Mesendoderm (in vitro differentiated cells): Measurements from ENCODE around the gene PDE11A.

Experiments
- DNase-seq: peaks from one replicate; pipeline ENCODE4 v3.0.0; 2013
- H2AK5ac ChIP-seq: 2 replicates; pipeline ENCODE4 v1.6.1; 2013; ENCODE audit warnings: low read length, inconsistent platforms
- H2BK120ac ChIP-seq: 2 replicates; pipeline ENCODE4 v1.6.1; 2013; ENCODE audit warnings: low read depth, mild to moderate bottlenecking, low read length, moderate library complexity, mixed read lengths
- H2BK15ac ChIP-seq: replicated peaks from 2 replicates; pipeline ENCODE4 v1.6.1; 2013; ENCODE audit warnings: low read depth, mild to moderate bottlenecking, moderate library complexity
- H2BK5ac ChIP-seq: 2 replicates; pipeline ENCODE4 v1.6.1; 2013; ENCODE audit warnings: low read length, inconsistent platforms
- H3K18ac ChIP-seq: 2 replicates; pipeline ENCODE4 v1.6.1; 2013; ENCODE audit warnings: mild to moderate bottlenecking, low read length, mixed read lengths
- H3K23ac ChIP-seq: one replicate; pipeline ENCODE4 v1.6.1; 2013; ENCODE audit warnings: low read length
- H3K27ac ChIP-seq: 2 replicates; pipeline ENCODE4 v1.5.1; 2013; ENCODE audit warnings: low read depth, mild to moderate bottlenecking, inconsistent platforms, low read length, moderate library complexity
- H3K27me3 ChIP-seq: 2 replicates; pipeline ENCODE4 v1.6.1; 2013; ENCODE audit warnings: low read length, control low read depth, mild to moderate bottlenecking, inconsistent platforms; ENCODE audit not compliant: insufficient read depth, poor library complexity
- H3K36me3 ChIP-seq: 2 replicates; pipeline ENCODE4 v1.6.1; 2013; ENCODE audit warnings: low read length, inconsistent platforms; ENCODE audit not compliant: control insufficient read depth, insufficient read depth
- H3K4ac ChIP-seq: one replicate; pipeline ENCODE4 v1.6.1; 2013; ENCODE audit warnings: low read depth, mild to moderate bottlenecking, low read length, moderate library complexity
- H3K4me1 ChIP-seq: 2 replicates; pipeline ENCODE4 v1.6.1; 2013; ENCODE audit warnings: low read depth, low read length, inconsistent platforms; ENCODE audit not compliant: control insufficient read depth
- H3K4me2 ChIP-seq: 2 replicates; pipeline ENCODE4 v1.6.1; 2013; ENCODE audit warnings: low read length
- H3K4me3 ChIP-seq: 2 replicates; pipeline ENCODE4 v1.5.1; 2013; ENCODE audit warnings: mild to moderate bottlenecking, low read length
- H3K56ac ChIP-seq: one replicate; pipeline ENCODE4 v1.6.1; 2013; ENCODE audit warnings: low read length
- H3K79me1 ChIP-seq: 2 replicates; pipeline ENCODE4 v1.6.1; 2013; ENCODE audit warnings: low read length, inconsistent platforms
- H3K79me2 ChIP-seq: 2 replicates; pipeline ENCODE4 v1.6.1; 2013; ENCODE audit warnings: mild to moderate bottlenecking, low read length; ENCODE audit not compliant: control insufficient read depth, insufficient read depth
- H3K9ac ChIP-seq: 2 replicates; pipeline ENCODE4 v1.6.1; 2013; ENCODE audit warnings: low read length, inconsistent platforms
- H4K5ac ChIP-seq: one replicate; pipeline ENCODE4 v1.6.1; 2013; ENCODE audit warnings: low read length
- H4K8ac ChIP-seq: one replicate; pipeline ENCODE4 v1.6.1; 2013; ENCODE audit warnings: low read depth, mild to moderate bottlenecking, control low read depth, low read length, moderate library complexity
- WGBS: extraction: QIAGEN DNeasy Blood & Tissue Kit; methylation state at CpG from one replicate; pipeline ENCODE4 v1.1.7; 2013; ENCODE audit warnings: low lambda C conversion rate, missing lambda C conversion rate; ENCODE audit not compliant: insufficient coverage; ENCODE audit errors: extremely low coverage; 5-methylcytosine and 5-hydroxymethylcytosine counted together

Gene PDE11A

GRCh38 chr2:178018141-178018540, 54.4 kb downstream of the PDE11A start:
- Histone ChIP-seq H2BK15ac (no peak overlapping the region), H2BK5ac (no peak overlapping the region), H3K27ac (no peak overlapping the region), H3K56ac (no peak overlapping the region), H2BK120ac (no peak overlapping the region), H3K9ac (no peak overlapping the region), H3K18ac (no peak overlapping the region), H3K79me1 (no peaks in the 10 kb centered on the region), H3K27me3 (no peaks in the 10 kb centered on the region), H3K23ac (no peak overlapping the region), H3K4ac (no peak overlapping the region), H3K79me2 (no peaks in the 10 kb centered on the region), H3K36me3 (no peaks in the 10 kb centered on the region), H2AK5ac (no peak overlapping the region), H3K4me2 (no peak overlapping the region), H3K4me3 (no peak overlapping the region), H4K5ac (no peak overlapping the region), H4K8ac (no peak overlapping the region), H3K4me1 (no peaks in the 10 kb centered on the region)
- no CpG with 5 or more reads among the region's 7 CpGs for WGBS
- no peak for DNase-seq

DNA sequence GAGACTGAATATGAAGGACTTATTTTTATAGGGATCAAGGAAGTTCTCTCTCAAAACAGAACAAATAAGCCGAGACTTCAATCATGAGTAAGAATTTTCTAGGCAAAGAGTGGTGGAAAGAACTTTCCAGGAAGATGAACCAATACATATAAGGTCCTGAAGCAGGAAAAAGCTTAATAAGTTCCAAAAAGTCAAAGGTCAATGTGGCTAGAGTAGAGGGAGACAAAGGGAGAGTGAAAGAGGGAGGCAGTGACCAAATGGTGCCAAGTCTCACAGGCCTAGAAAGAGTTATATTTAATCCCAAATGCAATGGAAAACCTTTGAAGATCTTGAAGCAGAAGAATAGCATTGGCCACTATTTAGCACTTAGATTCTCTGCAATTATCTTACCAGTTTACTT, 56.0 kb downstream of the PDE11A start:
- Histone ChIP-seq H2BK5ac (no peak overlapping the region), H4K5ac (no peak overlapping the region), H3K4ac (no peak overlapping the region), H4K8ac (no peak overlapping the region), H2AK5ac (no peak overlapping the region), H3K79me1 (no peaks in the 10 kb centered on the region), H3K23ac (no peak overlapping the region), H3K27me3 (no peaks in the 10 kb centered on the region), H2BK15ac (no peak overlapping the region), H3K27ac (no peak overlapping the region), H3K36me3 (no peaks in the 10 kb centered on the region), H3K4me1 (no peaks in the 10 kb centered on the region), H3K56ac (no peak overlapping the region), H3K9ac (no peak overlapping the region), H3K4me3 (no peak overlapping the region), H3K18ac (no peak overlapping the region), H3K4me2 (no peak overlapping the region), H2BK120ac (no peak overlapping the region), H3K79me2 (no peaks in the 10 kb centered on the region)
- DNase-seq, result no peak
- no CpG with 5 or more reads among the region's 1 CpG for WGBS

DNA sequence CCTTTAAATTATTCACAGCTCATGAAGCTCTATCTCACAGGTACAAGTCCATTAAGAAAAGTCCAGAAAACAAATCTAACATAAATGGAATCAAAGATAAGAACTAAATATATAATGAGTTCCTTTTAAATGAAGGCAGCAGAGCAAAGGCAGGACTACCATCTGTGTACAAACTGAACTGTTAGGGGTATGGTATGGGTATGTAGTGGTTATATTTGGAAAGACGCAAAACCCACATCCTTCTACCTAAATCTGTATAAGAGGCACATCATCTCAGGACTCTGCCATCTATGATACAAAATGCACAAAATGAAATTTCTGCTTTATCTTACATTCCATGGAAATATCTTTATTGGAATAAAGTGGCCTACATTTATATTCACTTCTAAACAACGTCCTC, 59.9 kb downstream of the PDE11A start:
- WGBS, result no CpG with 5 or more reads among the region's 2 CpGs
- no peak overlapping the region for H3K18ac ChIP-seq
- no peak overlapping the region for H3K4ac ChIP-seq
- DNase-seq, result no peak
- H3K27ac ChIP-seq, result no peak overlapping the region
- H2BK5ac ChIP-seq, result no peak overlapping the region
- no peak overlapping the region for H2BK120ac ChIP-seq
- H3K4me1 ChIP-seq, result no peaks in the 10 kb centered on the region
- H3K4me3 ChIP-seq, result no peak overlapping the region
- H3K4me2 ChIP-seq, result no peak overlapping the region
- no peaks in the 10 kb centered on the region for H3K36me3 ChIP-seq
- no peaks in the 10 kb centered on the region for H3K79me1 ChIP-seq
- H3K9ac ChIP-seq, result no peak overlapping the region
- H2BK15ac ChIP-seq, result no peak overlapping the region
- H3K27me3 ChIP-seq, result no peaks in the 10 kb centered on the region
- no peaks in the 10 kb centered on the region for H3K79me2 ChIP-seq
- H2AK5ac ChIP-seq, result no peak overlapping the region
- no peak overlapping the region for H3K56ac ChIP-seq
- no peak overlapping the region for H4K8ac ChIP-seq
- H3K23ac ChIP-seq, result no peak overlapping the region
- H4K5ac ChIP-seq, result no peak overlapping the region

GRCh38 chr2:178009813-178010212, 62.8 kb downstream of the PDE11A start:
- Histone ChIP-seq H3K27me3 (no peaks in the 10 kb centered on the region), H2BK15ac (no peak overlapping the region), H2BK120ac (no peak overlapping the region), H4K8ac (no peak overlapping the region), H3K79me2 (no peaks in the 10 kb centered on the region), H3K18ac (no peak overlapping the region), H3K4ac (no peak overlapping the region), H4K5ac (no peak overlapping the region), H3K27ac (no peak overlapping the region), H3K4me1 (no peaks in the 10 kb centered on the region), H3K36me3 (no peaks in the 10 kb centered on the region), H2BK5ac (no peak overlapping the region), H3K9ac (no peak overlapping the region), H3K4me3 (no peak overlapping the region), H3K23ac (no peak overlapping the region), H3K79me1 (no peaks in the 10 kb centered on the region), H3K4me2 (no peak overlapping the region), H2AK5ac (no peak overlapping the region), H3K56ac (no peak overlapping the region)
- DNase-seq, result no peak
- WGBS, result no CpG with 5 or more reads among the region's 1 CpG

GRCh38 chr2:178008636-178009289, 63.8 kb downstream of the PDE11A start:
- WGBS, result no CpG with 5 or more reads among the region's 5 CpGs
- H3K18ac ChIP-seq, result no peak overlapping the region
- no peak overlapping the region for H3K23ac ChIP-seq
- DNase-seq, result no peak
- no peak overlapping the region for H3K56ac ChIP-seq
- H3K4me2 ChIP-seq, result no peak overlapping the region
- H3K4ac ChIP-seq, result no peak overlapping the region
- no peak overlapping the region for H3K27ac ChIP-seq
- H2AK5ac ChIP-seq, result no peak overlapping the region
- H3K79me2 ChIP-seq, result no peaks in the 10 kb centered on the region
- H3K27me3 ChIP-seq, result no peaks in the 10 kb centered on the region
- H3K79me1 ChIP-seq, result no peaks in the 10 kb centered on the region
- H2BK15ac ChIP-seq, result no peak overlapping the region
- H3K4me1 ChIP-seq, result no peaks in the 10 kb centered on the region
- H3K4me3 ChIP-seq, result no peak overlapping the region
- H2BK120ac ChIP-seq, result no peak overlapping the region
- no peak overlapping the region for H4K8ac ChIP-seq
- no peak overlapping the region for H2BK5ac ChIP-seq
- no peak overlapping the region for H3K9ac ChIP-seq
- H3K36me3 ChIP-seq, result no peaks in the 10 kb centered on the region
- no peak overlapping the region for H4K5ac ChIP-seq

DNA sequence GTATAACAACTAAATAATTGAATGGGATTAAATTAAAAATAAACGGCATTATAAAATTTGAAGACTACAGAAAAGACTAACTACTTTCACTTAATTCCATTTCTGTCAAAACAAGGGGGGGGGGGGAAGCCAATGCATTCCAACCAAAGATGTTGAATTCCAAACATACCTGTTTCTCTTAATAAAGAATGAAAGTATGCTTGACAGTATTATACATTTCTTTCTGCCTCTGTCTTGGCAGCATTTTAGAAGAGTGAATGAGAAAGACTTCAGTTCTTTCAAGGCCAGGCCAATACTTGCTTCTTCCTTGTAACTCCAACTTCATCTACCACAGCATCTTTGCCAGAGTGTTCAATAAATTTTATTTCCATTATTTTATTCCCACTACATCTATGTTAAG, 65.9 kb downstream of the PDE11A start:
- Histone ChIP-seq H3K4me2 (no peak overlapping the region), H3K27me3 (no peaks in the 10 kb centered on the region), H2AK5ac (no peak overlapping the region), H3K4me1 (no peaks in the 10 kb centered on the region), H3K9ac (no peak overlapping the region), H3K27ac (no peak overlapping the region), H4K8ac (no peak overlapping the region), H3K79me2 (no peaks in the 10 kb centered on the region), H2BK15ac (no peak overlapping the region), H3K36me3 (no peaks in the 10 kb centered on the region), H3K4me3 (no peak overlapping the region), H3K18ac (no peak overlapping the region), H2BK5ac (no peak overlapping the region), H2BK120ac (no peak overlapping the region), H3K4ac (no peak overlapping the region), H3K56ac (no peak overlapping the region), H3K23ac (no peak overlapping the region), H4K5ac (no peak overlapping the region), H3K79me1 (no peaks in the 10 kb centered on the region)
- no peak for DNase-seq
- no CpG with 5 or more reads among the region's 1 CpG for WGBS
